GM18858 (cell line): ENCODE measurements around the gene LY6G5C.

ENCODE experiments used
- ATAC-seq: cut with Tn5 transposase; IDR thresholded peaks from one replicate; pipeline ENCODE4 v1.9.1; 2021; ENCODE audit not compliant: unreplicated experiment

The LY6G5C gene

GRCh38 chr6:31642798-31643570 is 37.9 kb downstream of the LY6G5C start:
- ATAC-seq, result no peak

- ATAC-seq, result no peak
These were observed 39.5 kb downstream of the LY6G5C start for GRCh38 chr6:31641370-31641769.

- ATAC-seq, result no peak
These were observed 40.3 kb downstream of the LY6G5C start for GRCh38 chr6:31640612-31641011.

- ATAC-seq, result no peak
These were observed 41.4 kb downstream of the LY6G5C start for GRCh38 chr6:31639449-31639861.

GRCh38 chr6:31639043-31639442 is 41.8 kb downstream of the LY6G5C start:
- no peak for ATAC-seq

- ATAC-seq, result no peak
These were observed 43.9 kb downstream of the LY6G5C start for GRCh38 chr6:31636698-31637596.

GRCh38 chr6:31634969-31635575 is 45.8 kb downstream of the LY6G5C start:
- no peak for ATAC-seq

GRCh38 chr6:31634131-31634530 is 46.7 kb downstream of the LY6G5C start:
- no peak for ATAC-seq

- ATAC-seq, result no peak
These were observed 47.4 kb downstream of the LY6G5C start for GRCh38 chr6:31633447-31633846.

- no peak for ATAC-seq
These were observed 48.5 kb downstream of the LY6G5C start for GRCh38 chr6:31632279-31632946.

GRCh38 chr6:31631681-31632278 is 49.1 kb downstream of the LY6G5C start:
- ATAC-seq, result no peak

- ATAC-seq, result no peak
These were observed 49.7 kb downstream of the LY6G5C start for GRCh38 chr6:31631209-31631608.

- no peak for ATAC-seq
These were observed 50.5 kb downstream of the LY6G5C start for GRCh38 chr6:31630177-31630934.

GRCh38 chr6:31629014-31629413 is 51.9 kb downstream of the LY6G5C start:
- no peak for ATAC-seq

GRCh38 chr6:31627690-31628287 is 53.1 kb downstream of the LY6G5C start:
- ATAC-seq, result no peak

- ATAC-seq, result no peak
These were observed 53.9 kb downstream of the LY6G5C start for GRCh38 chr6:31626952-31627351.
